HG02642 (cell line): ENCODE results near the gene ATXN1.
A peak's percentile ranks its signal among the peaks of the same experiment; 100 is the strongest.
"Not testable (repeated sequence)": the region's sequence is repeated elsewhere in the genome, so short reads cannot be mapped to it uniquely, and the experiment has no call there.

Source experiments
- ATAC-seq: cut with Tn5 transposase; IDR thresholded peaks from one replicate; pipeline ENCODE4 v1.9.1; 2021; ENCODE audit warnings: mild to moderate bottlenecking; ENCODE audit not compliant: unreplicated experiment, poor library complexity

The ATXN1 gene

DNA sequence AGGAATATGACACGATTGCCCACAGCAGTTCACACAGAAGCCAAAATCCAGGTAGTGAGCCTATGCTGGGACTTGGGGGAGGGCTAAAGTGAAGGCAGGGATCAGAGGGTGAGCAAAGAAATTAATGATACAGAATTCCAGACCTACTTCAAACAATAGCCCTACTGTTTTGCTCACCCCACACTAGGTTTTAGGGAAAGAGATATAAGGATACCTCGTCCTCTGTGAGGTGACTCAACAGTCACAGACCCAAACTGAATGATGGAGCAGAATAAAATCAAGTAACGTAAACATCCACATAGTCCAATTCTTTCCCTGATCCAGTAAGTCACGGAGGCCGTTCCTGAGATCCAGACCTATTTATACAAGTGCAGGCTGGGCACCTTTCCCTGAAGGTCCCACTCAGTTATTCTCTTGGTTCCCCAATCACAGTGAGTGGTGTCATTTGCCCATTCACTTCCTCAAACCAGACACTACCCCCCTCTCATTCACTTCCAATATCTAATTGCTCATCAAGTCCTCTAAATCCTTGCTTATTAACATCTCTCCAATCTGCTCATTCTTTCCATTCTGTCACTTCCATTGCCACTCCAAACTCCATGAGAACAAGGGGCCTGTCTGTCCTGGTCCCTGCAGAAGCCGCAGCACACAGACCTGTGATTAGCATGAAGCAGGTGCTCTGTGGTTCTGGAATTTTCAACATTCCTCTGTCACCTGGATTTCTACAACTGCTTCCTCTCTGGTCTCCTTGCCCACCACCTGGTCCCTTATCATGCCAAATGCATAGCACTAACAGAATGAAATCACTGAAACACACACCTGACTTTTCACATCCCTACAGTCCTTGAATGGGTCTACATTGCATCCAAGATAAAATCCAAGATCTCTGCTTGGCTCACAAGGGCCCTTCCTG is 55.9 kb downstream of the ATXN1 start:
- no peak for ATAC-seq

GRCh38 chr6:16704401-16705045 is 56.7 kb downstream of the ATXN1 start:
- ATAC-seq: peak; percentile 44

DNA sequence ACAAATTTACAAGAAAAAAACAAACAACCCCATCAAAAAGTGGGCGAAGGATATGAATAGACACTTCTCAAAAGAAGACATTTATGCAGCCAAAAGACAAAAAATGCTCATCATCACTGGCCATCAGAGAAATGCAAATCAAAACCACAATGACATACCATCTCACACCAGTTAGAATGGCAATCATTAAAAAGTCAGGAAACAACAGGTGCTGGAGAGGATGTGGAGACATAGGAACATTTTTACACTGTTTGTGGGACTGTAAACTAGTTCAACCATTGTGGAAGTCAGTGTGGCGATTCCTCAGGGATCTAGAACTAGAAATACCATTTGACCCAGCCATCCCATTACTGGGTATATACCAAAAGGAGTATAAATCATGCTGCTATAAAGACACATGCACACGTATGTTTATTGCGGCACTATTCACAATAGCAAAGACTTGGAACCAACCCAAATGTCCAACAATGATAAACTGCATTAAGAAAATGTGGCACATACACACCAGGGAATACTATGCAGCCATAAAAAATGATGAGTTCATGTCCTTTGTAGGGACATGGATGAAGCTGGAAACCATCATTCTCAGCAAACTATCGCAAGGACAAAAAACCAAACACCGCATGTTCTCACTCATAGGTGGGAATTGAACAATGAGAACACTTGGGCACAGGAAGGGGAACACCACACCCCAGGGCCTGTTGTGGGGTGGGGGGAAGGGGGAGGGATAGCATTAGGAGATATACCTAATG is 58.5 kb downstream of the ATXN1 start:
- not testable (repeated sequence) for ATAC-seq

GRCh38 chr6:16700916-16701234 is 60.4 kb downstream of the ATXN1 start:
- peak; percentile 14 for ATAC-seq

DNA sequence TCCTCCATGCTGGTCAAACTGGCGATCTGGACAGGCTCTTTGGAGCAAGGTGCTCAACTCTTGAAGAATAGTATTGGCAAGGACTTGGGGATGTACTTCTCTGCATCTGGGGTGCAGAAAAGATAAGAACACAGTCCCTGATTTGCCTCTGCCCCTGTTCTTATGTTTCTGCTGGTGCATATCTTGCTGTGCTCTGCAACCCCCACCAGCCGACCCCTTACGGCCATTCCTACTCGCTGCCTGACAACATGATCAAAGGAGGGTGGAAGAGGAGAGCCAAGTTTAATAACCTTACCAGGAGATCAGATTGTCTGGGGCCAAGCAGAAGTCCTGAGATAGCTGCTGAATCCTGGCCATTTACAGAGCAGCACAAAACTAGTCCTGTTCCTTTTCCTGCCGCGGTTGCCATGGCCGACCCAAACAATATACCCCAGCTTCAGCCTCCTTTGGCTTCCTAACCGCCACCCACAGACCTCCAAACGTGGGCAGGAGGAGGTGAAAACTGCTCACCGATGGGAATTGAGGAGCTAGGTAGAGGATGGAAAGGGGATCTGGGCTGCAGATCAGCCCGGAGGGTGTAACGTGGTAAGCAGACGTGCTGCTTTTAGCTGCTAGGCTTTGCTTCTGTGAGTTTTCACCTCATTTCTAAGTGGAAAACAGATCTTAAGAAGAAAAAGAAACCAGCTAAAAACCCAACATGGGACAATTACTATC is 60.9 kb downstream of the ATXN1 start:
- peak; percentile 58 for ATAC-seq

DNA sequence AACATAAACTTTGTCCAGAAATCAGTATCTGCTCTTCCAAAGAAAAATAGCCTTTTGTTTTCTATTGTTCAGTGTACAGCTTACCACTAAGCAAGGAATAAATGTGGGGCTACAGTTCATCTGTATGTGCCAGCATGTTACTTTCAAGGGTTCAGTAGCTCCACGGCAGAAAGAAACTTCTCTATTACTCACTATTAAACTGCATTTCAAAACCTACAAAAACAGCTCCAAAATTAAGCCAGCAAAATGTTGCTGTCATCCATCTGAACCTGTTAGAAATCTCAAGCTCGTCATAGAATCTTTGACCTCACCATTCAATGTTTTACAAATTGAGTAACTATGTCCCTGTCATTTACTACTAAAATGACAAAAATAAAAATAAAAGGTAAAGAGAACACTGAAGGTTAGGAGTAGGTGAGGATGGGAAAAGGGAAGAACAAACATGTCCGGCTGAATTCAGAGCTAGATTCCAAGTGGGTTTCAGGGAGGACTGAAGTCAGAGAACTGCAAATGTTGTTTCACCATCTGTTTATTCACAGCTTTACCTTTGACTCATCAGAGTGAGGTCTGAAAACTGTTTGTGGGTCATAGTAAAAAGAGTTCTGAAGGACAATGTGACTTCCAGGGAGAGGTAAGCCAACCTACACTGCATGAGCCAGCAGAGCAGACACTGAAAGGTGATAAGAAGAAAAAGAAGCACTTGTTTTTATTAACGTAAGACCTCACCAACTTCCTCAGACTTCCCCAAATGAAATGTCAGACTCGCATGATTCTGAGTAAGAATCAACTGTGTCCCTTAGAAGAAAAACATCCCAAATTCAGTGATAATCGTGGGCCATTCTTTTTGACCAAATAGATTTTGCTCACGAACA is 62.0 kb downstream of the ATXN1 start:
- no peak for ATAC-seq

- no peak for ATAC-seq
These were observed 63.1 kb downstream of the ATXN1 start for GRCh38 chr6:16698162-16698533.

DNA sequence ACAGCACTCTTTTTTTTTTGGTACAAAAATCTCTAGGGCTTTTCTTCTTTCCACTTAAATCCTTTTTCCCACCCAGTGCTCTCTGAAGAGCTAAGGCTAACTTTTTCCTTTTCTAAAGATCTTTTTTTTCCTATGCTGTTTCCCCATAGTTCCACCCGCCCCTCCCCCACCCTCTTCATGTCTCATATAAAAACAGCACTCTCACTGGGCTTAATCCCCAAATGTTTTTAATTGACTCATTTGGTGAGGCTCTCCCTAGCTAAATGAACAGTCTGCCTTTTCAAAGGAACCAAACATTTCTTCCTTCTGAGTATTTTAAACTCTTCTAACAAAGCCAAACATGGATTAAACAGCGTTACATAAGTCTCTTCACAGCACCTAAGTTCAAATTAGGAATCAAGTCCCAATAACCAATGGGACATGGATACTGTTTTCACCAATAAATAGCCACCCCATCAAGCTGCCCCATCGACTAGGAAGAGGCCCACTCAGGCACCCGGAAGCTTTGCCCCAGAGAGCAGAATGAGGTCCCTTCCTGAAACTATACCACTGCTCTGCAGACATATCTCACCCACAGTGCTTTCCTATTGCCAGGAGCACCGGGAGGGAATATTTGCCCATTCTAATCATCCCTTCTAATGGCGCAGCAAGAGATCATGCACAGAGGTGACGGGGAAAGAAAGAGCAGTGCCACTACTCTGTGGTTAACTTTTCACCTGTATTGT is 63.7 kb downstream of the ATXN1 start:
- ATAC-seq: no peak

GRCh38 chr6:16696496-16696895 is 64.8 kb downstream of the ATXN1 start:
- no peak for ATAC-seq

DNA sequence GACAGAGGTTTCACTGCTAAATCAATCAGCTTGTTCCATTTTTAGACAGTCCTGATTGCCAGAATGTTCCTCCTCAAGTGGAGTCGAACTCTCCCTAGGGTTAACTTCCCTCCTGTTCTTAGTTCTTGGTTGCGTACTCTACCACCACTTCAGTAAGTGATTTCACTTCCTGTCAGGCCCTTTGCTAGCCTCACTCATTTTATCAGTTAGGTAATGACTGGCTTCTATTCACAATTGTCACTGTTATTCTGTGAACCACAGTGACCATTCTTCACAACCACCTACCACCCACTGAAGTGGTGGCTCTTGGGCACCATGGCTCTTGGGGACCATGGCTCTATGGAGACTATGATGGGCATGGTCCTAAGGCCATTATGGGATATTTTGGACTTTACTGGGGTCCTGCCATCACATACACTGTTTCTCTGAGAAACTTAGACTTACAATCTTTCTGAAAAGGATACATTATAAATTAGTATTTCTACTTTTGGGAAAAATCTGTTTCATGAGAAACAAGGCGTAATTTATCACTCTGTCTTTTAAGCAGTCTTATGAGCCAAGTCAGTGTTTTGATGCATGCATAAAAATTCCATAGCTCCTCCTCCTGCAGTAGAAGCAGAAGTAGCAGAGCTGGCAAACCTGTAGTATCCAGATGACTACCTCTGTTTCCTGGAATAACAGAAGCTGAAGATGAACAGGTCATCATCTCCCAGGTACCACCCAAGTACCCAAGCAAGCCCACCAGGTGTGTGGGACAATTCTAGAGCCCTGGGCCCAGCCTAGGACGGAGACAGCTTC is 66.3 kb downstream of the ATXN1 start:
- peak; percentile 62 for ATAC-seq

- ATAC-seq: no peak
These were observed 69.9 kb downstream of the ATXN1 start for GRCh38 chr6:16691324-16691723.

DNA sequence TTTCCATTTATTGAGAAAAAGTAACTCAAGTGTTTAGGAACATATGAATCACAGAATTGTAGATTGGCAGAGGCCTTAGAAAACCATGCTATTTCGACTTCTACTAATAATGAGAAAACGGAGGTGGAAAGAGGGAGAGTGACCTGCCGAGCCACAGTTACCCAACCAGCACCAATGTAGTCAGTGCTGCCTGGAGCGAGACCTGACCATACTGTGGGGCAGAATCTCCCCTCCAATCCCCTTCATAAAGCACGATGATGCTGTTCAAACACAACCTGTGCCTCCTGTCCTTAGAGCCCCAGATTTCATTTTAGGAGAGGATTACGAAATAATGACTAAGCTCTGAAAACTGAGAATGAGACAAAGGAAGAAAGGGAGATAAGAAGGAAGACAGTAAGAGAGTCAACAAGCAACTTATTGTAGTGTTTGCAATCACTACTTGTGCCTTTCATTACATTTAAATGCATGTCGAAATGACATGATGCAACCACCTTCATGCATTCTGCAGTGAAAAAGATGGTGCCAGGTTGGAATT is 70.6 kb downstream of the ATXN1 start:
- peak; percentile 90 for ATAC-seq

DNA sequence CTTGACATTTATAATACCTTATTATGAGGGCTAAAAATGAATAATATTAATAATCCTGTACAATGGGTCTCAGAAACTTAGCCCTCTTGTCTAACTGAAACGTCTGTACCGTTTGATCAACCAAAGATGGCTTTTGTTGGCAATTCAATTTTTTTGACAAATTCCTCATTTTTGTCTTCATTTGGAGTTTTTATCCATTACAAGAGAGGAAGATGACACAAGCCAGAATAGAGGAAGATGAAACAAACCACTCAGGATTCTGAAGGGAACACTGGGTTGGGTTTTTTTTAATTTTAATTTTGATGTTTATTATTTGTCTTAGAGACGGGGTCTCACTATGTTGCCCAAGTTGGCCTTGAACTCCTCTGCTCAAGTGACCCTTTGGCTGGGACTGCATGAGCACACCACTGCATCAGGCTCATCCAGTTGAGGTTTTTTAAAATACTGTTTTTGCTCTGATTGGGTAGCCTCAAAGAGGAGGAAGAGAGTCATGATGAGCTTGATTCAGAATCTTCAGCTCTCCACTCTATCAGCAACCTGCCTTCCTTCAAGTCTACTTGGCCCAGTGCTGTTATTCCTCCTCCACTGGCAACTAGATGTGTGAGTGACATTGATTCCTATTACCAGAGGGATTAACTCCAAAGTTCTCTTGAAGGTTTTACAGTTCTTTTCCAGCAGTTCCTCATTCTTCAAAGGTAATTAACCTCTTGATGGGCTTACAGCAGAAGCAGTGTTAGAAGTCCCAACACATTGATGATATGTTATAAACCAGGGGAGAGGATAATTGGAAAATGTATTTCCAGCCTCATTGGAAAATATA is 71.3 kb downstream of the ATXN1 start:
- no peak for ATAC-seq

DNA sequence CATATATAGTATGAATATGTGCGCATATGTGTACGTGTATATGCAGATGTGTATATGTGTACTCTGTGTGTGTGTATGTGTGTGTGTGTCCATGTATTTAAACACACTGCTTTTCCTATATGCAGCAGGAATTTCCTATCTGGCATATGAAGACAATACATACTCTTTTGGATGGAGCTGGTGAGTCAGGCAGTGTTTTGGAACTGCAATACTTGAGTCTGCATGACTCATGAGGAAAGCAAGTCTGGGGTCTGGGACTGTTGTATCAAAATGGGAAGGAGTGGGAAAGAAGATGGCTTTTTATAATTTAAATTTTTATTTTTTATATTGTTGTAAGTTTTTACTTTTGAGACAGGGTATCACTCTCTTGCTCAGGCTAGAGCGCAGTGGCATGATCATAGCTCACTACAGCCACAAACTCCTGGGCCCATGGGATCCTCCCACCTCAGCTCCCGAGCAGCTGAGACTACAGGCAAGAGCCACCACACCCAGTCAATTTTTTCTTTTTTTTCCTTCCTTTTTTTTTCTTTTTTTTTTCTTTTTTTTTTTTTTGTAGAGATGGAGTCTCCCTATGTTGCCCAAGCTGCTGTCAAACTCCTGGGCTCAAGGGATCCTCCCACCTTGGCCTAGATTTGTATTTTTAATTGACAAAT is 72.2 kb downstream of the ATXN1 start:
- no peak for ATAC-seq

DNA sequence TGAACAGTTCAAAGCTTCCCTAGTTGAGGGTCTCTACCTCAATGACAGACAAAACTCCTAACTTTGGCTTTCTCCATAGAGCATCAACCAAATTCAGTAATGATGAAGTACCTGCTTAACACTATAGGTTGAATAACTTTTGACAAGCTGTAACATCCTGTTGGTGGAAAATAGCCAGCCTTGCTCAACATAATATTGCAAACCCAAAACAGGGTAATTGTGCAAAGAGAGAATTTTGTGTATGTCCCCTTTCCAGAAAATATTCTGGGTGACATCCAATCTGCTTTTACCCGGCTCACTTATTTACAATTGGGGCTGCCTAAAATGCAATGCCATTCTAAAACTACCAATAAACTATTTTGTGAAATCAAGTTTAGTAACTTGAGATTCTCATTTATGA is 72.8 kb downstream of the ATXN1 start:
- no peak for ATAC-seq

GRCh38 chr6:16687045-16687444 is 74.2 kb downstream of the ATXN1 start:
- no peak for ATAC-seq
